ENCODE data around the gene MROH9. TPM values are rescaled to one million over a fixed set of nuclear protein-coding genes. Genes with fewer than 3 reads are reported as not detected.

MROH9 gene
- total and polyA plus RNA-seq, 2 of the 13 experiments (the other 11 are each of a cell fraction or from before 2014, with no cell fraction given), result not detected

- no peaks in the 10 kb centered on the region for H3K4me1 ChIP-seq (ENCODE audit: insufficient read depth, low read length)
- BruUV-seq (replicated peaks), result no TSS peak
- intact Hi-C loops (cut with micrococcal nuclease; ENCODE audit: unreplicated experiment), result no loop called here
- DNase-seq (ENCODE audit: low spot score) (no peak), FAIRE-seq (no peak), ATAC-seq (no peak)
- no peak overlapping the region for H3K9ac ChIP-seq (ENCODE audit: insufficient read depth, low read depth, low read length)
- no peak overlapping the region for H3K4me2 ChIP-seq (ENCODE audit: low read depth, low read length)
- no peaks in the 10 kb centered on the region for H3K36me3 ChIP-seq (replicated peaks in 1 of 2; ENCODE audit: control insufficient read depth in 1 of 2, insufficient read depth in 2 of 2, low read length in 2 of 2)
- H2AFZ ChIP-seq (ENCODE audit: low read length), result no peak overlapping the region
- in situ Hi-C loops (cut with HindIII; ENCODE audit: extremely low pct_ligation_motif_present, low pct_unique_long_range_greater_than_20kb), result no loop called here
- H3K9me3 ChIP-seq (ENCODE audit: low read length), result no peaks in the 10 kb centered on the region
- ChIA-PET POLR2A (no interaction called here), CTCF (ENCODE audit: low intra/inter-chr PET ratio, low total read pairs) (no interaction called here)
- no peak overlapping the region for H3K4me3 ChIP-seq (replicated peaks in 1 of 3; ENCODE audit: insufficient read depth in 1 of 3, low read depth in 2 of 3, low read length in 3 of 3)
- H3K27me3 ChIP-seq (ENCODE audit: control insufficient read depth in 1 of 2, insufficient read depth in 2 of 2, low read length in 2 of 2), result no peaks in the 10 kb centered on the region
- WGBS (ENCODE audit: low lambda C conversion rate), result 31% methylated on average over 3 of the region's 3 CpGs
- H4K20me1 ChIP-seq (ENCODE audit: insufficient read depth, low read length), result no peaks in the 10 kb centered on the region
- H3K79me2 ChIP-seq (ENCODE audit: insufficient read depth, low read length), result no peaks in the 10 kb centered on the region
- no peak overlapping the region for H3K27ac ChIP-seq (ENCODE audit: extremely low read length, insufficient read depth, low read length)
- no peak for TF ChIP-seq ZNF335 (CRISPR knock-in tag; IDR thresholded peaks at IDR 0.05)
- TF ChIP-seq PLRG1 (conservative IDR thresholded peaks at IDR 0.05), result no peak
- no peak for TF ChIP-seq ZNF281 (CRISPR knock-in tag; IDR thresholded peaks at IDR 0.05; ENCODE audit: borderline replicate concordance)
- no peak for TF ChIP-seq ZNF615 (CRISPR knock-in tag; IDR thresholded peaks at IDR 0.05; ENCODE audit: borderline replicate concordance)
- TF ChIP-seq, protein P1, sequence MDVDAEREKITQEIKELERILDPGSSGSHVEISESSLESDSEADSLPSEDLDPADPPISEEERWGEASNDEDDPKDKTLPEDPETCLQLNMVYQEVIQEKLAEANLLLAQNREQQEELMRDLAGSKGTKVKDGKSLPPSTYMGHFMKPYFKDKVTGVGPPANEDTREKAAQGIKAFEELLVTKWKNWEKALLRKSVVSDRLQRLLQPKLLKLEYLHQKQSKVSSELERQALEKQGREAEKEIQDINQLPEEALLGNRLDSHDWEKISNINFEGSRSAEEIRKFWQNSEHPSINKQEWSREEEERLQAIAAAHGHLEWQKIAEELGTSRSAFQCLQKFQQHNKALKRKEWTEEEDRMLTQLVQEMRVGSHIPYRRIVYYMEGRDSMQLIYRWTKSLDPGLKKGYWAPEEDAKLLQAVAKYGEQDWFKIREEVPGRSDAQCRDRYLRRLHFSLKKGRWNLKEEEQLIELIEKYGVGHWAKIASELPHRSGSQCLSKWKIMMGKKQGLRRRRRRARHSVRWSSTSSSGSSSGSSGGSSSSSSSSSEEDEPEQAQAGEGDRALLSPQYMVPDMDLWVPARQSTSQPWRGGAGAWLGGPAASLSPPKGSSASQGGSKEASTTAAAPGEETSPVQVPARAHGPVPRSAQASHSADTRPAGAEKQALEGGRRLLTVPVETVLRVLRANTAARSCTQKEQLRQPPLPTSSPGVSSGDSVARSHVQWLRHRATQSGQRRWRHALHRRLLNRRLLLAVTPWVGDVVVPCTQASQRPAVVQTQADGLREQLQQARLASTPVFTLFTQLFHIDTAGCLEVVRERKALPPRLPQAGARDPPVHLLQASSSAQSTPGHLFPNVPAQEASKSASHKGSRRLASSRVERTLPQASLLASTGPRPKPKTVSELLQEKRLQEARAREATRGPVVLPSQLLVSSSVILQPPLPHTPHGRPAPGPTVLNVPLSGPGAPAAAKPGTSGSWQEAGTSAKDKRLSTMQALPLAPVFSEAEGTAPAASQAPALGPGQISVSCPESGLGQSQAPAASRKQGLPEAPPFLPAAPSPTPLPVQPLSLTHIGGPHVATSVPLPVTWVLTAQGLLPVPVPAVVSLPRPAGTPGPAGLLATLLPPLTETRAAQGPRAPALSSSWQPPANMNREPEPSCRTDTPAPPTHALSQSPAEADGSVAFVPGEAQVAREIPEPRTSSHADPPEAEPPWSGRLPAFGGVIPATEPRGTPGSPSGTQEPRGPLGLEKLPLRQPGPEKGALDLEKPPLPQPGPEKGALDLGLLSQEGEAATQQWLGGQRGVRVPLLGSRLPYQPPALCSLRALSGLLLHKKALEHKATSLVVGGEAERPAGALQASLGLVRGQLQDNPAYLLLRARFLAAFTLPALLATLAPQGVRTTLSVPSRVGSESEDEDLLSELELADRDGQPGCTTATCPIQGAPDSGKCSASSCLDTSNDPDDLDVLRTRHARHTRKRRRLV (CRISPR knock-in tag; IDR thresholded peaks at IDR 0.05), result no peak
- TF ChIP-seq REL (CRISPR knock-in tag; conservative IDR thresholded peaks at IDR 0.05), result no peak
- no peak for TF ChIP-seq ZNF660 (CRISPR knock-in tag; IDR thresholded peaks at IDR 0.05; ENCODE audit: borderline replicate concordance, low read depth)
- no peak for TF ChIP-seq FOXK1 (CRISPR knock-in tag; IDR thresholded peaks at IDR 0.05; ENCODE audit: borderline replicate concordance, low read depth)
- TF ChIP-seq TBX3 (IDR thresholded peaks at IDR 0.05; ENCODE audit: borderline replicate concordance), result no peak
- TF ChIP-seq ZNF543 (CRISPR knock-in tag; IDR thresholded peaks at IDR 0.05), result no peak
- no peak for TF ChIP-seq MXD3 (CRISPR knock-in tag; IDR thresholded peaks at IDR 0.05)
- TF ChIP-seq ASH2L (IDR thresholded peaks at IDR 0.05; ENCODE audit: insufficient read length, low read depth, low read length), result no peak
- no peak for TF ChIP-seq ZNF296 (CRISPR knock-in tag; conservative IDR thresholded peaks at IDR 0.05)
- TF ChIP-seq, protein P2, sequence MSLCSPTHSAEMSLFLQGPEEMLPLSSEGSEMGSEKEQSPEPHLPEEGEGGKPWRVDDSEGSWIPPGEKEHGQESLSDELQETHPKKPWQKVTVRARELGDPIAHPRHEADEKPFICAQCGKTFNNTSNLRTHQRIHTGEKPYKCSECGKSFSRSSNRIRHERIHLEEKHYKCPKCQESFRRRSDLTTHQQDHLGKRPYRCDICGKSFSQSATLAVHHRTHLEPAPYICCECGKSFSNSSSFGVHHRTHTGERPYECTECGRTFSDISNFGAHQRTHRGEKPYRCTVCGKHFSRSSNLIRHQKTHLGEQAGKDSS (CRISPR knock-in tag; IDR thresholded peaks at IDR 0.05; ENCODE audit: borderline replicate concordance, low read depth), result no peak
Observed at GRCh38 chr1:171075041-171075440, 139.7 kb downstream of the MROH9 start.
